Measurements from ENCODE around the gene RYR2. TPM values are rescaled to one million over a fixed set of nuclear protein-coding genes. Genes with fewer than 3 reads are reported as not detected.
"Not testable (repeated sequence)": the region's sequence is repeated elsewhere in the genome, so short reads cannot be mapped to it uniquely, and the experiment has no call there.

Gene RYR2
- total RNA-seq, 4 donors from 2014 or later, result 0.13 to 2.5 (median 0.88) TPM

DNA sequence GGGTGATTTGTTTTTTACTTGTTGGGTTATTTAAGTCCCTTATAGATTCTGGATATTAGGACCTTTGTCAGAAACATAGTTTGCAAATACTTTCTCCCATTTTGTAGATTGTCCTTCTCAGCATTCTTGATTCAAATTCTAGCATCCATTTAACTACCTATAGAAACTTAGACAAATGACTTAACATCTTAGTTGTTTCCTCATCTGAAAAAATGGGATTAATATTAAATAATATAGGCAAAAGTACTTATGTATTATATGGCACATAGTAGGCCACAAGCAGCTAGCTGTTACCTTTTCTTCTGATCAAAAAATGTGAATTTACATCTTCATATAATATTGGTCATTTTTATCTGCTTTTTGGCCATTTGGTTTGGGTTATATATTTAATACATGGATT is 541.3 kb downstream of the RYR2 start:
- no peak for DNase-seq
- TF ChIP-seq, protein P1, sequence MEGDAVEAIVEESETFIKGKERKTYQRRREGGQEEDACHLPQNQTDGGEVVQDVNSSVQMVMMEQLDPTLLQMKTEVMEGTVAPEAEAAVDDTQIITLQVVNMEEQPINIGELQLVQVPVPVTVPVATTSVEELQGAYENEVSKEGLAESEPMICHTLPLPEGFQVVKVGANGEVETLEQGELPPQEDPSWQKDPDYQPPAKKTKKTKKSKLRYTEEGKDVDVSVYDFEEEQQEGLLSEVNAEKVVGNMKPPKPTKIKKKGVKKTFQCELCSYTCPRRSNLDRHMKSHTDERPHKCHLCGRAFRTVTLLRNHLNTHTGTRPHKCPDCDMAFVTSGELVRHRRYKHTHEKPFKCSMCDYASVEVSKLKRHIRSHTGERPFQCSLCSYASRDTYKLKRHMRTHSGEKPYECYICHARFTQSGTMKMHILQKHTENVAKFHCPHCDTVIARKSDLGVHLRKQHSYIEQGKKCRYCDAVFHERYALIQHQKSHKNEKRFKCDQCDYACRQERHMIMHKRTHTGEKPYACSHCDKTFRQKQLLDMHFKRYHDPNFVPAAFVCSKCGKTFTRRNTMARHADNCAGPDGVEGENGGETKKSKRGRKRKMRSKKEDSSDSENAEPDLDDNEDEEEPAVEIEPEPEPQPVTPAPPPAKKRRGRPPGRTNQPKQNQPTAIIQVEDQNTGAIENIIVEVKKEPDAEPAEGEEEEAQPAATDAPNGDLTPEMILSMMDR (IDR thresholded peaks at IDR 0.05), result no peak
- TF ChIP-seq POLR2A (IDR thresholded peaks at IDR 0.05), result no peak
- Histone ChIP-seq H3K36me3 (no peaks in the 10 kb centered on the region), H3K4me3 (no peak overlapping the region), H3K27me3 (no peaks in the 10 kb centered on the region), H3K27ac (no peak overlapping the region), H3K4me1 (no peaks in the 10 kb centered on the region), H3K9me3 (no peaks in the 10 kb centered on the region)

DNA sequence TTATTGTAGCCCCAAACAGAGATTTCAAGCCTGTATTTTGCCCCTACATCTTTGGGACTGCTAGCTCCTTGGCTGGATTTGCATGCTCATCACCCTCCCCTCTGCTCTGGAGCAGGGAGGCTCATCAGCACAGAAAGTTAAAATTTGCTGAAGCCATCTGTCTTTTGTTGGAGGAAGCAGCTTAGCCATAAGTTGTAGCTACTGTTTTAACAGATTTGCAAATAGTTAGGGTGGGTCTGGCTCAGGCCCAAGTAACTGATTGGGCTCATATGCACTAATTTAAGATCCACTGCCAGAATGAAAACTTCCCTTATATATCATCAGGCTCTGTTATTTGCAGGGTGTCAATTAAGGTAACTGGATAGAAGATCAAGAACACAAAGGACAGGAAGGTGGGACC is 541.8 kb downstream of the RYR2 start:
- no peak for DNase-seq
- Histone ChIP-seq H3K27ac (no peak overlapping the region), H3K36me3 (no peaks in the 10 kb centered on the region), H3K9me3 (no peaks in the 10 kb centered on the region), H3K27me3 (no peaks in the 10 kb centered on the region), H3K4me3 (no peak overlapping the region), H3K4me1 (no peaks in the 10 kb centered on the region)
- TF ChIP-seq POLR2A (IDR thresholded peaks at IDR 0.05), result no peak
- TF ChIP-seq, protein P1 (IDR thresholded peaks at IDR 0.05), result no peak

DNA sequence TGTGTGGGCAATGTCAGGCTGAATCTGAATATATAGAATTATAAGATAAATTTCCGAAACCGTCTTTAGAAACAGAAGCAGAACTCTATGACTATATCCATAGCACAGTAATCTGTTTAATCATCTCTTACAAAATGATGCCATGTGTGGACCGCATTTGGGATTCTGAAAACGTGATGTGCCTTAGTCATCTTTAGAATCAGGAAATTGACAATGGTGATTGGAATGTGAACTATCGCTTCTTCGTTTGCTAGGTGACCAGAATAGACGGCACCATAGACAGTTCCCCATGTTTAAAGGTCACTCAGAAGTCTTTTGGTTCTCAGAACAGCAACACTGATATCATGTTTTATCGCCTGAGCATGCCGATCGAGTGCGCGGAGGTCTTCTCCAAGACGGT is 548.4 kb downstream of the RYR2 start:
- H3K36me3 ChIP-seq, result no peaks in the 10 kb centered on the region
- no peaks in the 10 kb centered on the region for H3K27me3 ChIP-seq
- no peak overlapping the region for H3K27ac ChIP-seq
- H3K4me1 ChIP-seq, result no peaks in the 10 kb centered on the region
- TF ChIP-seq, protein P1 (IDR thresholded peaks at IDR 0.05), result no peak
- TF ChIP-seq POLR2A (IDR thresholded peaks at IDR 0.05), result no peak
- no peak for DNase-seq
- H3K9me3 ChIP-seq, result peaks cover 0 to under 1% (median 0%) of the 10 kb centered on the region in 4 donors
- H3K4me3 ChIP-seq, result no peak overlapping the region

DNA sequence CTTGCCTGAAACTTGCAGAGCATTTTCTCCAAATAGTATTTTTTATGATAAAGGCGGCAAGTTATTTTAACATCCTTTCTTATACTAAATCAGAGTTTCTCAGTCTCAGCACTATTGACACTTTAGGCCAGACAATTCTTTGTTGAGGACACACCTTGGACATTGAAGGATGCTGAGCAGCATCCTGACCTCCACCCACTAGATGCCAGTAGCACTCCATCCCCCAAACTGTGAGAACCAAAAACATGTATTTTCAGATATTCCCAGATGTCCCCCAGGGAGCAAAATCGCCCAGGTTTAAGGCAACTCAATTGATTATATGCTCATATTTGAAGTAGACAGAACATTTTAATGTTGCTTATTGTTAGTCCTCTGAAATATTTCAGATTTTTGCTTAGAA is 549.4 kb downstream of the RYR2 start:
- no peak for TF ChIP-seq POLR2A (IDR thresholded peaks at IDR 0.05)
- TF ChIP-seq, protein P1 (IDR thresholded peaks at IDR 0.05), result no peak
- no peak for DNase-seq
- Histone ChIP-seq H3K9me3 (peaks cover 0 to 5% (median 0%) of the 10 kb centered on the region in 4 donors), H3K4me3 (no peak overlapping the region), H3K27me3 (no peaks in the 10 kb centered on the region), H3K36me3 (no peaks in the 10 kb centered on the region), H3K4me1 (no peaks in the 10 kb centered on the region), H3K27ac (no peak overlapping the region)

DNA sequence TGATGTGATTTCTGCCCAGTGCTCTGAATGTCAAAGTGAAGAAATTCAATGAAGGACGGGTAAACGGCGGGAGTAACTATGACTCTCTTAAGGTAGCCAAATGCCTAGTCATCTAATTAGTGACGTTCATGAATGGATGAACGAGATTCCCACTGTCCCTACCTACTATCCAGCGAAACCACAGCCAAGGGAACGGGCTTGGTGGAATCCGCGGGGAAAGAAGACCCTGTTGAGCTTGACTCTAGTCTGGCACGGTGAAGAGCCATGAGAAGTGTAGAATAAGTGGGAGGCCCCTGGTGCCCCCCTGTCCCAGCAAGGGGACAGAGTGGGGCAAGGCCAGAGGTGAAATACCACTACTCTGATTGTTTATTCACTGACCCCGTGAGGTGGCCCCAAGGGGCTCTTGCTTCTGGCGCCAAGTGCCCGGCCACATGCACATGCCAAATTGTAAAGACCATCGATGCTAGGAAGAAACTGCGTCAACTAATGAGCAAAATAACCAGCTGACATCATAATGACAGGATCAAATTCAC is 561.1 kb downstream of the RYR2 start:
- DNase-seq, H3K27ac ChIP-seq, H3K4me1 ChIP-seq, H3K36me3 ChIP-seq, H3K9me3 ChIP-seq, H3K27me3 ChIP-seq, H3K4me3 ChIP-seq: not testable (repeated sequence)

DNA sequence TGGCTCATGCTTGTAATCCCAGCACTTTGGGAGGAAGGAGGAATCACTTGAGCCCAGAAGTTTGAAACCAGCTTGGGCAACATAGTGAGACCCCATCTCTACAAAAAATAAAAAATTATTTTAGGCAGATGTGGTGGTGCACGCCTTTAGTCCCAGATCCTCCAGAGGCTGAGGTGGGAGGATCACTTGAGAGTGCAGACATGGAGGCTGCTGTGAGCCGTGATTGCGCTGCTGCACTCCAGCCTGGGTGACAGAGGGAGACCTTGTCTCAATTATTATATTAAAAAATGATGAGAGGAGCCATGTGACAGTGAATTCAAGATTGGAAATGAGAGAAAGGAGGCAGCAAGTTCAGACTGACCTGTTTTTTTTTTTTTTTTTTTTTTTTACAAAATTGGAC is 566.4 kb downstream of the RYR2 start:
- no peaks in the 10 kb centered on the region for H3K4me1 ChIP-seq
- no peaks in the 10 kb centered on the region for H3K27me3 ChIP-seq
- H3K4me3 ChIP-seq, result no peak overlapping the region
- no peaks in the 10 kb centered on the region for H3K36me3 ChIP-seq
- no peak overlapping the region for H3K27ac ChIP-seq
- no peaks in the 10 kb centered on the region for H3K9me3 ChIP-seq
- no peak for TF ChIP-seq POLR2A (IDR thresholded peaks at IDR 0.05)
- TF ChIP-seq, protein P1 (IDR thresholded peaks at IDR 0.05), result no peak
- no peak for DNase-seq
